ENCODE measurements around the gene FAM236A.
"Not testable (repeated sequence)": the region's sequence is repeated elsewhere in the genome, so short reads cannot be mapped to it uniquely, and the experiment has no call there.

DNA sequence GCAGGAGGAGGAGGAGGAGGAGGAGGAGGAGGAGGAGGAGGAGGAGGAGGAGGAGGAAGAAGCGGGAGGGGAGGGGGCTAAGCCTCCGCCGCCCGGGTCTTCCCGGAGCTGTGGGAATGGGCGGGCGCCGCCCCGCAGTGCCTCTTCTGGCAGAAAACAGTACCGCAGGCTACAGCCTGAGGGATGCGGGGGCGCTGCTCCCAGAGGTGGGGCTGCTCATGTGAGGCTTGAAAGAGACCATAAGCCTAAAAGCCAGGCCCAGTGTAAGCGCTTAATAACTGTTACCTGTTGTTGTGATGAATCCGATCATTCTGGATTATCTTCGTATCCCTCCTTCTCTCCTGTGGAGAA, 5.8 kb downstream of the FAM236A start, which contains the start of gene DMRTC1:
- TF ChIP-seq, protein P1, sequence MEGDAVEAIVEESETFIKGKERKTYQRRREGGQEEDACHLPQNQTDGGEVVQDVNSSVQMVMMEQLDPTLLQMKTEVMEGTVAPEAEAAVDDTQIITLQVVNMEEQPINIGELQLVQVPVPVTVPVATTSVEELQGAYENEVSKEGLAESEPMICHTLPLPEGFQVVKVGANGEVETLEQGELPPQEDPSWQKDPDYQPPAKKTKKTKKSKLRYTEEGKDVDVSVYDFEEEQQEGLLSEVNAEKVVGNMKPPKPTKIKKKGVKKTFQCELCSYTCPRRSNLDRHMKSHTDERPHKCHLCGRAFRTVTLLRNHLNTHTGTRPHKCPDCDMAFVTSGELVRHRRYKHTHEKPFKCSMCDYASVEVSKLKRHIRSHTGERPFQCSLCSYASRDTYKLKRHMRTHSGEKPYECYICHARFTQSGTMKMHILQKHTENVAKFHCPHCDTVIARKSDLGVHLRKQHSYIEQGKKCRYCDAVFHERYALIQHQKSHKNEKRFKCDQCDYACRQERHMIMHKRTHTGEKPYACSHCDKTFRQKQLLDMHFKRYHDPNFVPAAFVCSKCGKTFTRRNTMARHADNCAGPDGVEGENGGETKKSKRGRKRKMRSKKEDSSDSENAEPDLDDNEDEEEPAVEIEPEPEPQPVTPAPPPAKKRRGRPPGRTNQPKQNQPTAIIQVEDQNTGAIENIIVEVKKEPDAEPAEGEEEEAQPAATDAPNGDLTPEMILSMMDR (IDR thresholded peaks at IDR 0.05): not testable (repeated sequence)
- not testable (repeated sequence) for TF ChIP-seq EZH2, EZH2phosphoT487 (IDR thresholded peaks at IDR 0.05)

Data from neural progenitor cell (in vitro differentiated cells).